Erythroblast (primary cell): ENCODE results near the gene DNAH9.

Source experiments
- GATA1 ChIP-seq: IDR thresholded peaks from 2 replicates; pipeline ENCODE4 v1.6.1; 2011; ENCODE audit warnings: low read depth, mild to moderate bottlenecking, control low read depth, low read length, moderate library complexity
- POLR2A ChIP-seq: IDR thresholded peaks from 2 replicates; pipeline ENCODE4 v1.6.1; 2011; ENCODE audit warnings: mild to moderate bottlenecking, low read length

GRCh38 chr17:11643851-11644250 is 45.6 kb downstream of the DNAH9 start:
- TF ChIP-seq POLR2A (no peak), GATA1 (no peak)
